Neural progenitor cell (in vitro differentiated cells): ENCODE measurements around the gene TIFAB. TPM values are rescaled to one million over a fixed set of nuclear protein-coding genes. Genes with fewer than 3 reads are reported as not detected.
A peak's percentile ranks its signal among the peaks of the same experiment; 100 is the strongest.

ENCODE experiments used
- DNase-seq: peaks from one replicate; pipeline ENCODE4 v3.0.0-alpha.2; 2016; ENCODE audit warnings: low spot score
- H2AFZ ChIP-seq: fragments of 200-600 bp; sonication (generic); replicated peaks from 2 replicates; pipeline ENCODE4 v1.6.1; 2016; ENCODE audit warnings: antibody characterized with exemption
- H3F3A ChIP-seq: fragments of 200-600 bp; sonication (generic); 2 replicates; pipeline ENCODE4 v1.6.1; 2016; ENCODE audit warnings: antibody characterized with exemption, low read depth
- H3K27ac ChIP-seq: fragments of 200-600 bp; sonication (generic); 2 replicates; pipeline ENCODE4 v1.5.1; 2016; ENCODE audit warnings: mild to moderate bottlenecking
- H3K27me3 ChIP-seq: fragments of 200-600 bp; sonication (generic); 2 replicates; pipeline ENCODE4 v1.6.1; 2016; ENCODE audit warnings: mild to moderate bottlenecking, moderate library complexity
- H3K36me3 ChIP-seq: fragments of 200-600 bp; sonication (generic); 2 replicates; pipeline ENCODE4 v1.5.1; 2016
- H3K4me1 ChIP-seq: fragments of 200-600 bp; sonication (generic); 2 replicates; pipeline ENCODE4 v1.6.1; 2016; ENCODE audit warnings: mixed run types
- H3K4me2 ChIP-seq: fragments of 200-600 bp; sonication (generic); 2 replicates; pipeline ENCODE4 v1.6.1; 2016
- H3K4me3 ChIP-seq: fragments of 200-600 bp; sonication (generic); 2 replicates; pipeline ENCODE4 v1.5.1; 2016
- H3K79me2 ChIP-seq: fragments of 200-600 bp; sonication (generic); 2 replicates; pipeline ENCODE4 v1.6.1; 2016; ENCODE audit warnings: low read depth
- H3K9ac ChIP-seq: fragments of 200-600 bp; sonication (generic); 2 replicates; pipeline ENCODE4 v1.6.1; 2016
- H3K9me3 ChIP-seq: fragments of 200-600 bp; sonication (generic); 2 replicates; pipeline ENCODE4 v1.5.1; 2016; ENCODE audit warnings: low read depth
- H4K20me1 ChIP-seq: fragments of 200-600 bp; sonication (generic); 2 replicates; pipeline ENCODE4 v1.6.1; 2016; ENCODE audit warnings: low read depth
- H3K27ac Mint-ChIP-seq: 3 replicates; pipeline ENCODE4 v1.8.0; 2021; ENCODE audit warnings: mixed read lengths
- H3K27me3 Mint-ChIP-seq: 2 replicates; pipeline ENCODE4 v1.8.0; 2022; ENCODE audit warnings: low read depth, mild to moderate bottlenecking, inconsistent platforms, moderate library complexity, mixed read lengths; ENCODE audit not compliant: insufficient read depth
- H3K36me3 Mint-ChIP-seq: 3 replicates; pipeline ENCODE4 v1.8.0; 2021; ENCODE audit warnings: mixed read lengths
- H3K4me1 Mint-ChIP-seq: 3 replicates; pipeline ENCODE4 v1.8.0; 2021; ENCODE audit warnings: mixed read lengths
- H3K4me3 Mint-ChIP-seq: 3 replicates; pipeline ENCODE4 v1.8.0; 2021; ENCODE audit warnings: mild to moderate bottlenecking, moderate library complexity, mixed read lengths
- H3K9me3 Mint-ChIP-seq: 3 replicates; pipeline ENCODE4 v1.8.0; 2020; ENCODE audit warnings: mixed read lengths
- CTCF ChIP-seq: fragments of 200-600 bp; sonication (generic); IDR thresholded peaks from 2 replicates; pipeline ENCODE4 v1.5.1; 2017; ENCODE audit warnings: antibody characterized with exemption, mild to moderate bottlenecking
- EZH2 ChIP-seq: fragments of 200-600 bp; sonication (generic); IDR thresholded peaks from 2 replicates; pipeline ENCODE4 v1.6.1; 2017; ENCODE audit warnings: antibody characterized with exemption, mild to moderate bottlenecking, moderate library complexity
- EZH2phosphoT487 ChIP-seq: fragments of 200-600 bp; sonication (generic); IDR thresholded peaks from 2 replicates; pipeline ENCODE4 v1.6.1; 2017; ENCODE audit warnings: antibody characterized with exemption
- total RNA-seq: library from RNA; depleted of rRNA; stranded (reverse); fragments of >200 nt; gene quantifications from 2 replicates; pipeline ENCODE4 v1.2.3, GENCODE V29; 2015; ENCODE audit warnings: low replicate concordance

The TIFAB gene
- total RNA-seq, 1 donor from 2014 or later, result not detected

GRCh38 chr5:135443161-135443960, 8.8 kb downstream of the TIFAB start:
- no peak overlapping the region for H3K4me3 ChIP-seq
- peak overlapping the region; percentile 84 for H3K27ac Mint-ChIP-seq
- H3K36me3 ChIP-seq, result no peaks in the 10 kb centered on the region
- no peak overlapping the region for H3K9ac ChIP-seq
- no peak overlapping the region for H3K4me3 Mint-ChIP-seq
- H3K9me3 ChIP-seq, result no peaks in the 10 kb centered on the region
- no peak overlapping the region for H3K27ac ChIP-seq
- H3F3A ChIP-seq, result peaks cover 3% of the 10 kb centered on the region
- peaks cover 23% of the 10 kb centered on the region for H3K4me1 ChIP-seq
- no peaks in the 10 kb centered on the region for H3K27me3 ChIP-seq
- H4K20me1 ChIP-seq, result no peaks in the 10 kb centered on the region
- H3K27me3 Mint-ChIP-seq, result peaks cover 13% of the 10 kb centered on the region
- H3K4me2 ChIP-seq, result peak overlapping the region; percentile 29
- H3K4me1 Mint-ChIP-seq, result peaks cover 50% of the 10 kb centered on the region
- no peaks in the 10 kb centered on the region for H3K36me3 Mint-ChIP-seq
- no peaks in the 10 kb centered on the region for H3K79me2 ChIP-seq
- H3K9me3 Mint-ChIP-seq, result no peaks in the 10 kb centered on the region
- no peak for DNase-seq
- H2AFZ ChIP-seq, result no peak overlapping the region
- TF ChIP-seq CTCF, result no peak
- TF ChIP-seq EZH2phosphoT487, result no peak
- no peak for TF ChIP-seq EZH2

GRCh38 chr5:135442431-135443160, 9.6 kb downstream of the TIFAB start:
- no peak overlapping the region for H3K4me3 ChIP-seq
- H3K4me3 Mint-ChIP-seq, result no peak overlapping the region
- H3K9me3 ChIP-seq, result no peaks in the 10 kb centered on the region
- peaks cover 50% of the 10 kb centered on the region for H3K4me1 Mint-ChIP-seq
- no peaks in the 10 kb centered on the region for H3K79me2 ChIP-seq
- H3K9me3 Mint-ChIP-seq, result no peaks in the 10 kb centered on the region
- no peak overlapping the region for H3K9ac ChIP-seq
- DNase-seq, result peak; percentile 29
- no peak overlapping the region for H3K4me2 ChIP-seq
- H3K27ac ChIP-seq, result no peak overlapping the region
- peaks cover 23% of the 10 kb centered on the region for H3K4me1 ChIP-seq
- H3K27me3 Mint-ChIP-seq, result peaks cover 11% of the 10 kb centered on the region
- no peaks in the 10 kb centered on the region for H3K27me3 ChIP-seq
- no peak for TF ChIP-seq EZH2
- TF ChIP-seq EZH2phosphoT487, result no peak
- no peak for TF ChIP-seq CTCF
- peaks cover 3% of the 10 kb centered on the region for H3F3A ChIP-seq
- no peaks in the 10 kb centered on the region for H3K36me3 Mint-ChIP-seq
- H3K27ac Mint-ChIP-seq, result peak overlapping the region; percentile 84
- no peak overlapping the region for H2AFZ ChIP-seq
- no peaks in the 10 kb centered on the region for H4K20me1 ChIP-seq
- no peaks in the 10 kb centered on the region for H3K36me3 ChIP-seq

- Histone ChIP-seq H3K36me3 (no peaks in the 10 kb centered on the region), H3K9ac (no peak overlapping the region), H2AFZ (no peak overlapping the region), H3K4me1 (peaks cover 23% of the 10 kb centered on the region), H3K79me2 (no peaks in the 10 kb centered on the region), H3F3A (peaks cover 3% of the 10 kb centered on the region), H3K4me2 (no peak overlapping the region), H3K27me3 (no peaks in the 10 kb centered on the region), H3K4me3 (no peak overlapping the region), H3K27ac (no peak overlapping the region), H3K9me3 (no peaks in the 10 kb centered on the region), H4K20me1 (no peaks in the 10 kb centered on the region)
- no peaks in the 10 kb centered on the region for H3K36me3 Mint-ChIP-seq
- no peak overlapping the region for H3K27ac Mint-ChIP-seq
- no peak for DNase-seq
- no peaks in the 10 kb centered on the region for H3K9me3 Mint-ChIP-seq
- TF ChIP-seq EZH2 (no peak), CTCF (no peak), EZH2phosphoT487 (no peak)
- no peak overlapping the region for H3K4me3 Mint-ChIP-seq
- H3K4me1 Mint-ChIP-seq, result peaks cover 50% of the 10 kb centered on the region
- H3K27me3 Mint-ChIP-seq, result peaks cover 11% of the 10 kb centered on the region
Measured at GRCh38 chr5:135441919-135442318, 10.2 kb downstream of the TIFAB start.
